GM18868 (cell line): ENCODE data around the gene MBNL2.

Experiments used
- ATAC-seq: cut with Tn5 transposase; IDR thresholded peaks from one replicate; pipeline ENCODE4 v1.9.1; 2021; ENCODE audit warnings: mild to moderate bottlenecking, moderate library complexity; ENCODE audit not compliant: unreplicated experiment

MBNL2 gene

GRCh38 chr13:97211300-97211699 is 10.8 kb upstream of the MBNL2 start:
- ATAC-seq, result no peak

GRCh38 chr13:97212004-97212403 is 10.1 kb upstream of the MBNL2 start:
- no peak for ATAC-seq

- ATAC-seq, result peak; percentile 50
These were observed 9.5 kb upstream of the MBNL2 start for GRCh38 chr13:97212601-97213040.

GRCh38 chr13:97214921-97215320 is 7.2 kb upstream of the MBNL2 start:
- peak; percentile 3 for ATAC-seq

GRCh38 chr13:97215325-97215724 is 6.8 kb upstream of the MBNL2 start:
- ATAC-seq, result peak; percentile 65

- ATAC-seq, result no peak
These were observed 2.9 kb upstream of the MBNL2 start for GRCh38 chr13:97219226-97219625.

- ATAC-seq, result no peak
These were observed 1.8 kb upstream of the MBNL2 start for GRCh38 chr13:97220151-97220900.

GRCh38 chr13:97221046-97221445 is 1.1 kb upstream of the MBNL2 start:
- no peak for ATAC-seq

- ATAC-seq, result no peak
These were observed 667 bp upstream of the MBNL2 start for GRCh38 chr13:97221466-97221865.

GRCh38 chr13:97223037-97223710 is 1.0 kb downstream of the MBNL2 start:
- no peak for ATAC-seq

GRCh38 chr13:97223711-97224541 is 1.8 kb downstream of the MBNL2 start:
- peak; percentile 9 for ATAC-seq

GRCh38 chr13:97224544-97225300 is 2.6 kb downstream of the MBNL2 start:
- no peak for ATAC-seq

GRCh38 chr13:97225533-97225932 is 3.4 kb downstream of the MBNL2 start:
- no peak for ATAC-seq

- no peak for ATAC-seq
These were observed 3.9 kb downstream of the MBNL2 start for GRCh38 chr13:97226013-97226412.

GRCh38 chr13:97226788-97227627 is 4.9 kb downstream of the MBNL2 start:
- ATAC-seq, result peak; percentile 53

- no peak for ATAC-seq
These were observed 6.9 kb downstream of the MBNL2 start for GRCh38 chr13:97228850-97229521.

GRCh38 chr13:97229699-97230098 is 7.6 kb downstream of the MBNL2 start:
- ATAC-seq, result no peak

- no peak for ATAC-seq
These were observed 9.1 kb downstream of the MBNL2 start for GRCh38 chr13:97231118-97231828.

GRCh38 chr13:97231829-97232196 is 9.7 kb downstream of the MBNL2 start:
- no peak for ATAC-seq
